22Rv1 (cell line): Measurements from ENCODE around the gene R3HCC1L.

Experiments used
- H3K27ac ChIP-seq: fragments of 450-650 bp; 2 replicates; pipeline ENCODE4 v1.5.1; 2017
- CTCF ChIP-seq: fragments of 450-650 bp; IDR thresholded peaks from 2 replicates; pipeline ENCODE4 v1.5.1; 2017; ENCODE audit warnings: mild to moderate bottlenecking
- ZFX ChIP-seq: fragments of 450-650 bp; IDR thresholded peaks from 2 replicates; pipeline ENCODE4 v1.6.1; 2017; ENCODE audit warnings: antibody characterized with exemption, borderline replicate concordance

R3HCC1L gene

DNA sequence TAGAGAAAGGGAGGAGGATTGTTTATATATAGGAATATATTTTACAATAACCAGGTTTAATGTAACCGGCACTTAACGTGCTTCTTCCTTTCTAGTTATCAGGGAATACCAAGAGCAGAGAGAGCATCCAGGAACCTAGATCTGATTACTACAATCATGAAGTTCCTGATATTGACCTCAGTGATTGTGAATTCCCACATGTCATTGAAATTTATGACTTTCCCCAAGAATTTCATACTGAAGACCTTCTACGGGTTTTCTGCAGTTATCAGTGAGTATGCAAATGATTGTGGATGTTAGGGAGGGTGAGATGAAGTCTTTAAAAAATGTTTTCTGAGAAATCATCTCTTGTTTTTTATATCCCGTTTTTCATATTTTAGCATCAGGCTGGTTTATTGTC, 97.0 kb downstream of the R3HCC1L start:
- no peak overlapping the region for H3K27ac ChIP-seq
- no peak for TF ChIP-seq CTCF
- TF ChIP-seq ZFX = no peak

DNA sequence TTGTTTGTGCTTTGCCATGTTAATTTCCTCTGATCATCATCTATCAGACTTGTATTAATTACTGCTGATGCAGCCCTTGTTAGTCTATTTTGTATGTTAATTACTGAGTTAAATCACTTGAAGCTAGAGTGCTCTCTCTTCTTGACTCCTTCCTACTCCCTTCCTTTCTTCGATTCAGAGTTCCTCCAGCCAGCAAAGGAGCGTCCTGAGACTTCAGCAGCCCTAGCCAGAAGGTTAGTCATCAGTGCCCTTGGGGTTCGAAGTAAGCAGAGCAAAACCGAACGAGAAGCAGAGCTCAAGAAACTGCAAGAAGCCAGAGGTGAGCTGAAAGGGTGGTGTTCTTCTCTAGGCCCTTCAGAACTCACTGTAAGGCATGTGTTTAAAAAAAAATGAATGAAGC, 101.4 kb downstream of the R3HCC1L start:
- TF ChIP-seq CTCF (no peak), ZFX (no peak)
- no peak overlapping the region for H3K27ac ChIP-seq

GRCh38 chr10:98236862-98237261, 102.4 kb downstream of the R3HCC1L start:
- TF ChIP-seq CTCF (no peak), ZFX (no peak)
- H3K27ac ChIP-seq = no peak overlapping the region

GRCh38 chr10:98238391-98238790, 103.9 kb downstream of the R3HCC1L start:
- TF ChIP-seq CTCF (no peak), ZFX (no peak)
- no peak overlapping the region for H3K27ac ChIP-seq

- no peak for TF ChIP-seq CTCF
- TF ChIP-seq ZFX = no peak
These were observed 106.1 kb downstream of the R3HCC1L start for GRCh38 chr10:98240524-98240923.

GRCh38 chr10:98242823-98243222, 108.4 kb downstream of the R3HCC1L start:
- no peak overlapping the region for H3K27ac ChIP-seq
- TF ChIP-seq ZFX = no peak
- peak; percentile 42 for TF ChIP-seq CTCF

More at GRCh38 chr10:98240524-98240923, 106.1 kb downstream of the R3HCC1L start:
- H3K27ac ChIP-seq = no peak overlapping the region

DNA sequence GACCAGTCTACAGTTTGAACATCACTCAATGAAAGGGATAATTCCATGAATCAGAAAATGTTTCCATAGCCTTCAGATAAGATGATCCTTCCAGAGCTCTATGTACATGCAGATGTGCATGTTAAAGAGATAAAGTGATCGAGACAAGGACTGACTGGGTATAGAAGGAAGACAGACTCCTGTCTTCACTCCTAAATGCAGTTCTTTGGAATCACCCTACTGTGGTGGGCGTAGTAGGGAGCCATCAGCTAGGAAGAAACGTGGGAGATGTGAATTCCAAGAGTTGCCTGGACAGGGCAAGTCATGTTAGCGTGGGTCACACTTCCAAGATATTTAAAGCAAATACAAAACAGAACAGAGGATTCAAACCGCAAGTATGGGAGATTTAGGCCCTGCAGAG, 109.7 kb downstream of the R3HCC1L start:
- no peak for TF ChIP-seq ZFX
- TF ChIP-seq CTCF = no peak
- H3K27ac ChIP-seq = no peak overlapping the region
